Aorta (tissue), 5 donors: ENCODE results near the gene LPP. TPM values are rescaled to one million over a fixed set of nuclear protein-coding genes. Genes with fewer than 3 reads are reported as not detected.

Experiments
- ATAC-seq: fragments of 200-7000 bp; cut with Tn5 transposase; one replicate; pipeline ENCODE4 v1.9.1; 2022; ENCODE audit warnings: moderate library complexity; ENCODE audit not compliant: low FRiP score
- DNase-seq, 2 donors: peaks; one replicate each; pipeline ENCODE4 v3.0.0-alpha.2; 2020
- H3K27ac ChIP-seq, 2 donors: one replicate each; pipeline ENCODE4 v1.5.1; 2013; ENCODE audit warnings: low read length in 2 of 2, mild to moderate bottlenecking in 2 of 2, moderate library complexity in 2 of 2, control low read depth in 1 of 2, inconsistent platforms in 1 of 2, low read depth in 1 of 2
- H3K27me3 ChIP-seq, 2 donors: one replicate each; pipeline ENCODE4 v1.6.1; 2013; ENCODE audit warnings: control low read depth in 1 of 2, low read length in 1 of 2, mild to moderate bottlenecking in 1 of 2, moderate library complexity in 1 of 2; ENCODE audit not compliant: insufficient read depth in 2 of 2, control insufficient read depth in 1 of 2
- H3K36me3 ChIP-seq, 2 donors: one replicate each; pipeline ENCODE4 v1.6.1; 2013; ENCODE audit warnings: control low read depth in 1 of 2, low read length in 1 of 2, mild to moderate bottlenecking in 1 of 2; ENCODE audit not compliant: insufficient read depth in 2 of 2, control insufficient read depth in 1 of 2
- H3K4me1 ChIP-seq, 2 donors: one replicate each; pipeline ENCODE4 v1.6.1; 2013; ENCODE audit warnings: low read length in 2 of 2, control low read depth in 1 of 2, mild to moderate bottlenecking in 1 of 2, moderate library complexity in 1 of 2; ENCODE audit not compliant: insufficient read depth in 2 of 2, control insufficient read depth in 1 of 2
- H3K4me3 ChIP-seq, 2 donors: one replicate each; pipeline ENCODE4 v1.5.1; 2013; ENCODE audit warnings: low read length in 2 of 2, control low read depth in 1 of 2, mild to moderate bottlenecking in 1 of 2
- H3K9me3 ChIP-seq: one replicate; pipeline ENCODE4 v1.6.1; 2013; ENCODE audit warnings: mild to moderate bottlenecking, low read length; ENCODE audit not compliant: control insufficient read depth
- WGBS, 2 donors: extraction: QIAGEN DNeasy Blood & Tissue Kit; methylation state at CpG; one replicate each; pipeline ENCODE4 v1.1.7; 2013; 5-methylcytosine and 5-hydroxymethylcytosine counted together
- intact Hi-C, 2 donors: fragments of 100-400 bp; cut with DNase I; formaldehyde crosslinking; loops; one replicate each; pipeline versions ENCODE4 v1.14.2 to v1.15.0; 2022
- polyA plus RNA-seq, 2 donors: library from polyadenylated mRNA; stranded (reverse); fragments of 200-250 nt; gene quantifications; one replicate each; pipeline ENCODE4 v1.2.3, GENCODE V29; 2013
- total RNA-seq, 2 donors: library from RNA; stranded (reverse); fragmentation: NEBNext Ultra II Directional; extraction: Animal tissue kit (Norgen Biotek cat#: 25700); gene quantifications; one replicate each; pipeline ENCODE4 v1.2.1, GENCODE V29; 2021
- donor health status: healthy with polysubstance abuse.
- donor health status: Bipolar disorder and iron deficiency.
- donor health status: DM: no; HTN: no; CAD: no.
- donor health status: DM: no; HTN: no; CAD: no.
- donor health status: DM: yes; HTN: yes; CAD: no.

LPP gene
- total and polyA plus RNA-seq, 4 donors, result 37.7 to 2,536 (median 527) TPM

DNA sequence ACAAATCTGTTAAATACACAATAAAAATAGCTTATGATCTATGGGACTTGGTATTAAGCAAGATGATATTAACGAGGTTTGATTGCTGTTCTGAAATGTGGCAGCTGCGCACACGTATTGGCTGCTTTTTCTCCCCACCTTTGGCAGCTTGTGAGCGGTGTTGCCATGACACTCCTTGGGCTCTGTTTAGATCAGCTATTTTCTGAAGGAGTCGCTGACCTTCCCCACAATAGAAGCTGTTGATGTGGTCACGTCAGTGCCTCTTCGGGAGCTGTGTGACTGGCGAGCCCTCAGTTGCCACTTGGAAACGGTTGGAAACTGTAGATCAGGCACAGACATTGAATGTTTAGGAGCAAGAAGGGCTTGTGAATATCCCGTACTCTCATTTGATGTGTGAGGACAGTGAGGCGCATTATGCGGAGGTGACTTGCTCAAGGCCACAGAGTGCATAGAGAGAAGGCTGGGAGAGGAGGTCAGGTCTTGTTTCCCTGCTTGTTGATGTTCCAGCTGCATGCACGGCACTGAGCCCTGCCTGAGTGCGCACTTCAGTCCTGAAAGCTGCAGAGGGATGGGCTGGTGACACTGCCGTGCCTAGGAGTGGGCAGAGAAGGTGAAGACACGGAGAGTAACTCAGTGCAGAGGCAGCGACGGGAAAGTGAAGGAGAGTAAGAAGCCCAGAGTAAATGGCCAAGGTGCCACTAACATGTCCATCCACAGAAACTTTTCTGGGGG is 198.4 kb downstream of the LPP start:
- H3K4me1 ChIP-seq, result peaks cover 8 to 18% of the 10 kb centered on the region in 2 donors

DNA sequence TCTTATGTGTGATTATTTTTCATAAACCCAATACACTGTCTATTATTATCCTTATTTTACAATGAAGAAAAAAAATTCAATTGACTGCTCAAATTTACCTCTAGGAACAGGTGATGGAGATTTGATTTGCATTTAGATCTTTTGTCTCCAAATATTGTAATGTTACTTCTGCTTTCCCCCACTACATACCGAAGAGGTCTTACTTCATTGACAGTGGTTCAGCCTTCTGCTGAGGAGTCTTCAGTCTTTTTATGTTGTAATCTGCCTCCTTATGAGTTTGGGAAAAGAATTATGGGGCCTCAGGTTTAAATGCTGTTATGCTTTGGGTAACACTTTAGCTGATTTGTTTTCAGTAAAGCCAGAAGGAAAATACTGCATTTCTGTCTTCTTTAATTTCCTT is 199.5 kb downstream of the LPP start:
- ATAC-seq (no peak), DNase-seq (no peak)
- Histone ChIP-seq H3K9me3 (no peaks in the 10 kb centered on the region), H3K27ac (no peak overlapping the region), H3K36me3 (no peaks in the 10 kb centered on the region), H3K27me3 (no peaks in the 10 kb centered on the region), H3K4me3 (no peak overlapping the region), H3K4me1 (peaks cover 8 to 18% of the 10 kb centered on the region in 2 donors)
- WGBS, 2 donors, result 85 to 95% methylated on average over 1 of the region's 1 CpG
- intact Hi-C loops, result no loop called here

More for the DNA sequence above, 198.4 kb downstream of the LPP start:
- intact Hi-C loops, result no loop called here
- no peaks in the 10 kb centered on the region for H3K27me3 ChIP-seq
- ATAC-seq, result no peak
- no peak overlapping the region for H3K27ac ChIP-seq
- no peak for DNase-seq
- H3K36me3 ChIP-seq, result no peaks in the 10 kb centered on the region
- H3K9me3 ChIP-seq, result no peaks in the 10 kb centered on the region
- 84 to 85% methylated on average over 18 of the region's 18 CpGs for WGBS, 2 donors
- no peak overlapping the region for H3K4me3 ChIP-seq

DNA sequence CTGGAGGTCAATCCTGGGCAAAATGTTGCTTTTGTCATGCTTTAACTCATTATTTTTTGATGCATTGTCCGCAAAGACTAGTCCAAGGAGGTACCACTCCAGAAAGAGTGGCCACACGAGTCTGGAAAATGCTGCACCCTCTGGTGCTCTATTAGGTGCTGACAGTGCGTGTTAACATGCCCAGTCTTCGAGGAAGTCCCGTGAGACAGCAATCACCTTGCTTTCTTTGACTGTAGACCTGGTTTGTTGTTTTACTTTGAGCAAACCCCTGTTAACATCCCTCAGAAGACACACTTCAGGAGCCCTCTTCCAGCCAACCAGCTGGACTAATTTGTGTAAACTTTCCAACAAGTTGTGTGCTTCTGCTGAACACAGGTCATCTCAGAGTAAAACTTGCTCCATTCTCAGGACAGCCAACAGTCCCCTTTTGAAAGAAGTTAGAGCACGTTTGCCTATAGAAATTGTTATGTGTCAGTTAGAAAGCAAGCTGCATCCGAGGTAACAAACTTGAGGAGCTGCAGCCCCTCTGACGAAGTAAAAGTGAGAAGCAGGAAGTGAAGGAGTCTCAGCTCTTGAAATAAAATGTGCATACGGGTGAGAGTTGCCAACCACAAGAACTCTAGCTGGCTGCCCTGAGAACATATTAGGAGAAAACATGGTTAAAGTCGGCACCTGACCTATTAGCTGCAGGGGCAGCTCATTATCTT is 205.0 kb downstream of the LPP start:
- no peak for DNase-seq
- Histone ChIP-seq H3K4me1 (peaks cover 0 to 10% of the 10 kb centered on the region in 2 donors), H3K27me3 (no peaks in the 10 kb centered on the region), H3K27ac (peak overlapping the region in 1 of 2 donors; percentile 57), H3K9me3 (no peaks in the 10 kb centered on the region), H3K4me3 (no peak overlapping the region), H3K36me3 (no peaks in the 10 kb centered on the region)
- intact Hi-C loops, result no loop called here
- no peak for ATAC-seq
- WGBS, 2 donors, result 27 to 35% methylated on average over 10 of the region's 10 CpGs

DNA sequence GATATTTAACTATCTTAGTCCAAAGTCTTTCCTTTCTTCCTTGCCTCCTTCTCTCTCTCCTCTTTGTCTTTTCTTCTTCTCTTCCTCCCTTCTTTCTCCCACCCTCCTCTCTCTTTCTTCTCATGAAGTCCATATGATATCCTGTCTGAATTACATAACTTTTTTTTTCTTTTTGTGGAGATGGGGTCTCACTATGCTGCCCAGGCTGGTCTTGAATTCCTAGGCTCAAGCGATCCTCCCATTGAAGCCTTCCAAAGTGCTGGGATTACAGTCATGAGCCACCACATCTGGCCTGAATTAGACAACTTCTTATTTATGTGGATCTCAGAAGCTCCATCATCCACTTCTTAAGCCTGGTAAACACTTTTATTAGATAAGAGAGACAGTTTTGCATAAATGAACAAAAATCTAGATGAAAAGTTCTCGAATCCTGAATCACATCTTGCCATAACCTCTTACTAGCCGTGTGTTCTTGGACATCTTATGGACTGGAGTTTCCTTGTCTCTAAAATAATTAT is 206.5 kb downstream of the LPP start:
- Histone ChIP-seq H3K4me3 (no peak overlapping the region), H3K36me3 (no peaks in the 10 kb centered on the region), H3K27ac (no peak overlapping the region), H3K27me3 (no peaks in the 10 kb centered on the region), H3K9me3 (no peaks in the 10 kb centered on the region), H3K4me1 (peaks cover 4 to 11% of the 10 kb centered on the region in 2 donors)
- intact Hi-C loops, result loop anchor here in 1 of 2 donors (10.0 kb wide), 1 partner anchor 616 kb away; the partner anchor contains the start of gene BCL6
- DNase-seq, result no peak
- WGBS, 2 donors, result 94 to 95% methylated on average over 3 of the region's 3 CpGs
- ATAC-seq, result no peak

GRCh38 chr3:188361888-188362287 is 207.9 kb downstream of the LPP start:
- Histone ChIP-seq H3K27me3 (no peaks in the 10 kb centered on the region), H3K4me1 (peaks cover 13 to 15% of the 10 kb centered on the region in 2 donors), H3K9me3 (no peaks in the 10 kb centered on the region), H3K36me3 (no peaks in the 10 kb centered on the region), H3K27ac (no peak overlapping the region), H3K4me3 (no peak overlapping the region)
- no peak for DNase-seq
- 90 to 92% methylated on average over 7 of the region's 7 CpGs for WGBS, 2 donors
- ATAC-seq, result no peak
- intact Hi-C loops, result loop anchor here in 1 of 2 donors (10.0 kb wide), 1 partner anchor 617 kb away; the partner anchor contains the start of gene BCL6

GRCh38 chr3:188362405-188362831 is 208.5 kb downstream of the LPP start:
- H3K27me3 ChIP-seq, result no peaks in the 10 kb centered on the region
- H3K4me1 ChIP-seq, result peaks cover 12 to 15% of the 10 kb centered on the region in 2 donors
- no peaks in the 10 kb centered on the region for H3K36me3 ChIP-seq
- H3K9me3 ChIP-seq, result no peaks in the 10 kb centered on the region
- intact Hi-C loops, result loop anchor here in 1 of 2 donors (10.0 kb wide), 1 partner anchor 618 kb away; the partner anchor contains the start of gene BCL6
- H3K4me3 ChIP-seq, result no peak overlapping the region
- DNase-seq, result no peak
- ATAC-seq, result no peak
- 34 to 38% methylated on average over 10 of the region's 10 CpGs for WGBS, 2 donors
- no peak overlapping the region for H3K27ac ChIP-seq

DNA sequence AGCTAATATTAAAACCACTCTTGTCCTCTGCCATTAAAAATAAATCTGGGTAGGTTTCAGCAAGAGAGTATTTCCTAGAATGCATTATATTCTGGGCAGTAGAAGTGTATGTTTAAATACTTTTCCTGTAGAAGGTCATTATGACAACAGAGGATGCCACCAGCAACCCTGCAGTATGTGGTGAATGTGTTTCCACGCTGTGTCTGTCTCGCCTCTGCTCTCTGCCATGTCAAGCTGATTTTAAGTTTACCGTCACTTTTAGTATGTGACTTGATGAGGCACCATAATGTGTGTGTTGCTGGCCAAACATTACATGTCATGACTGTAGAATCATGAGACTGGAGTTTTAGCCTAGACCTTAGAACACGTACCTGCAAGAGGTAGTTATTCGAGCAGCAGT is 211.2 kb downstream of the LPP start:
- Histone ChIP-seq H3K9me3 (no peaks in the 10 kb centered on the region), H3K4me1 (peaks cover 14 to 21% of the 10 kb centered on the region in 2 donors), H3K27me3 (no peaks in the 10 kb centered on the region), H3K27ac (peak overlapping the region in 1 of 2 donors; percentile 21), H3K36me3 (peaks cover 0 to 1% of the 10 kb centered on the region in 2 donors), H3K4me3 (no peak overlapping the region)
- DNase-seq (no peak), ATAC-seq (no peak)
- 53 to 61% methylated on average over 5 of the region's 5 CpGs for WGBS, 2 donors
- intact Hi-C loops, result loop anchor here in 1 of 2 donors (10.0 kb wide), 1 partner anchor 620 kb away; the partner anchor contains the start of gene BCL6

- H3K36me3 ChIP-seq, result peaks cover 1 to 6% of the 10 kb centered on the region in 2 donors
- DNase-seq (no peak), ATAC-seq (peak; percentile 43)
- intact Hi-C loops, result loop anchor here in 1 of 2 donors (10.0 kb wide), 1 partner anchor 621 kb away; the partner anchor contains the start of gene BCL6
- H3K27ac ChIP-seq, result peak overlapping the region in 1 of 2 donors; percentile 11
- WGBS, 2 donors, result 28 to 36% methylated on average over 12 of the region's 12 CpGs
- H3K27me3 ChIP-seq, result no peaks in the 10 kb centered on the region
- no peak overlapping the region for H3K4me3 ChIP-seq
- H3K4me1 ChIP-seq, result peaks cover 14 to 21% of the 10 kb centered on the region in 2 donors
- H3K9me3 ChIP-seq, result no peaks in the 10 kb centered on the region
Measured at GRCh38 chr3:188365988-188366698, 212.2 kb downstream of the LPP start.
